Measurements from ENCODE around the gene SYCE3.
A peak's percentile ranks its signal among the peaks of the same experiment; 100 is the strongest.

SYCE3 gene

GRCh38 chr22:50572965-50573364, 10.2 kb upstream of the SYCE3 start:
- Histone ChIP-seq H3K9me3 (ENCODE audit: control insufficient read depth, insufficient read depth, low read depth, low read length) (no peaks in the 10 kb centered on the region), H3K36me3 (ENCODE audit: control insufficient read depth in 2 of 2, insufficient read depth in 1 of 2, low read length in 2 of 2) (peaks cover 44 to 94% of the 10 kb centered on the region in 2 experiments), H3K27ac (ENCODE audit: extremely low read depth, low read depth, low read length) (no peak overlapping the region), H3K4me3 (ENCODE audit: low read depth, low read length) (no peak overlapping the region), H3K4me1 (ENCODE audit: control insufficient read depth, insufficient read depth, low read length) (no peaks in the 10 kb centered on the region)
- TF ChIP-seq SETDB1 (IDR thresholded peaks at IDR 0.05; ENCODE audit: insufficient read length, low read length) = no peak
- no peak for TF ChIP-seq ZNF830 (tag by site-specific recombination; IDR thresholded peaks at IDR 0.05; ENCODE audit: low read depth)
- no peak for TF ChIP-seq ZNF626 (tag by site-specific recombination; IDR thresholded peaks at IDR 0.05)
- no peak for TF ChIP-seq BCL11B (tag by site-specific recombination; IDR thresholded peaks at IDR 0.05; ENCODE audit: low read depth)
- no peak for TF ChIP-seq ZNF580 (tag by site-specific recombination; IDR thresholded peaks at IDR 0.05)
- no peak for TF ChIP-seq ZBTB21 (tag by site-specific recombination; IDR thresholded peaks at IDR 0.05)
- no peak for TF ChIP-seq PRDM6 (tag by site-specific recombination; IDR thresholded peaks at IDR 0.05)
- no peak for TF ChIP-seq RBAK (tag by site-specific recombination; IDR thresholded peaks at IDR 0.05)
- TF ChIP-seq MEIS1 (CRISPR knock-in tag; IDR thresholded peaks at IDR 0.05; ENCODE audit: borderline replicate concordance) = no peak
- no peak for TF ChIP-seq ZNF37A (tag by site-specific recombination; IDR thresholded peaks at IDR 0.05)
- TF ChIP-seq GLIS1 (tag by site-specific recombination; IDR thresholded peaks at IDR 0.05) = no peak
- no peak for TF ChIP-seq ZNF76 (tag by site-specific recombination; IDR thresholded peaks at IDR 0.05; ENCODE audit: borderline replicate concordance, low read depth)
- TF ChIP-seq ZNF10 (tag by site-specific recombination; IDR thresholded peaks at IDR 0.05) = no peak
- TF ChIP-seq ZNF791 (tag by site-specific recombination; IDR thresholded peaks at IDR 0.05) = no peak
- no peak for TF ChIP-seq IKZF3 (tag by site-specific recombination; IDR thresholded peaks at IDR 0.05)
- ChIA-PET CTCF (interaction anchor here (0.5 to 1.9 kb wide), 4 partner anchors 10 to 48 kb away, joined by 3 to 12 read pairs (median 6); partner anchors contain the start of gene SYCE3), POLR2A (interaction anchor here (0.9 to 2.6 kb wide), 3 partner anchors 9 to 47 kb away, joined by 6 to 15 read pairs (median 7); partner anchors contain the start of genes CHKB, SCO2 and SYCE3)

GRCh38 chr22:50571264-50572175, 8.8 kb upstream of the SYCE3 start:
- POLR2A ChIA-PET = interaction anchor here (1.1 to 2.6 kb wide), 3 partner anchors 9 to 46 kb away, joined by 4 to 15 read pairs (median 7); partner anchors contain the start of genes CHKB, SCO2 and SYCE3
- peaks cover 50 to 88% of the 10 kb centered on the region in 2 experiments for H3K36me3 ChIP-seq (ENCODE audit: control insufficient read depth in 2 of 2, insufficient read depth in 1 of 2, low read length in 2 of 2)
- no peaks in the 10 kb centered on the region for H3K9me3 ChIP-seq (ENCODE audit: control insufficient read depth, insufficient read depth, low read depth, low read length)
- CTCF ChIA-PET = interaction anchor here (1.0 to 1.9 kb wide), 3 partner anchors 9 to 50 kb away, joined by 3 to 12 read pairs (median 4); partner anchors contain the start of genes CHKB and SYCE3
- H3K27ac ChIP-seq (ENCODE audit: extremely low read depth, low read depth, low read length) = no peak overlapping the region
- no peaks in the 10 kb centered on the region for H3K4me1 ChIP-seq (ENCODE audit: control insufficient read depth, insufficient read depth, low read length)
- H3K4me3 ChIP-seq (ENCODE audit: low read depth, low read length) = no peak overlapping the region
- TF ChIP-seq KLF17 (tag by site-specific recombination; IDR thresholded peaks at IDR 0.05) (no peak), ZNF433 (tag by site-specific recombination; IDR thresholded peaks at IDR 0.05; ENCODE audit: low read depth) (no peak), GLI2 (tag by site-specific recombination; IDR thresholded peaks at IDR 0.05; ENCODE audit: borderline replicate concordance, low read depth) (no peak), ZNF747 (tag by site-specific recombination; IDR thresholded peaks at IDR 0.05) (no peak), SCRT2 (tag by site-specific recombination; IDR thresholded peaks at IDR 0.05) (peak; percentile 36; the same call in 1 of the 2 replicates), CTCF (tag by site-specific recombination; IDR thresholded peaks at IDR 0.05) (no peak), OVOL3 (tag by site-specific recombination; IDR thresholded peaks at IDR 0.05) (no peak), ZNF501 (tag by site-specific recombination; IDR thresholded peaks at IDR 0.05) (no peak), RBAK (tag by site-specific recombination; IDR thresholded peaks at IDR 0.05) (no peak), ZNF324 (tag by site-specific recombination; IDR thresholded peaks at IDR 0.05) (no peak), ZNF302 (tag by site-specific recombination; IDR thresholded peaks at IDR 0.05; ENCODE audit: low read depth) (no peak), ZNF560 (tag by site-specific recombination; IDR thresholded peaks at IDR 0.05; ENCODE audit: borderline replicate concordance) (no peak)
